Measurements from ENCODE around the gene ENOX2. TPM values are rescaled to one million over a fixed set of nuclear protein-coding genes. Genes with fewer than 3 reads are reported as not detected.
"Not testable (repeated sequence)": the region's sequence is repeated elsewhere in the genome, so short reads cannot be mapped to it uniquely, and the experiment has no call there.

ENOX2 gene
- total RNA-seq, 2 donors from 2014 or later = 7.0 to 13.0 TPM

DNA sequence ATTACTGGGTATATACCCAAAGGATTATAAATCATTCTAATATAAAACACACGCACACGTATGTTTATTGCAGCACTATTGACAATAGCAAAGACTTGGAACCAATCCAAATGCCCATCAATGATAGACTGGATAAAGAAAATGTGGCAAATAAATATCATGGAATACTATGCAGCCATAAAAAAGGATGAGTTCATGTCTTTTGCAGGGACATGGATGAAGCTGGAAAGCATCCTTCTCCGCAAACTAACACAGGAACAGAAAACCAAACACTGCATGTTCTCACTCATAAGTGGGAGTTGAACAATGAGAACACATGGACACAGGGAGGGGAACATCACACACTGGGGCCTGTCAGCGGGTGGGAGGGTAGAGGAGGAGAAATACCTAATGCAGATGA is 83.6 kb downstream of the ENOX2 start:
- not testable (repeated sequence) for H3K4me3 Mint-ChIP-seq; H3K9me3 Mint-ChIP-seq; H3K36me3 Mint-ChIP-seq (ENCODE audit: low read depth); ATAC-seq (replicated peaks); H3K27ac Mint-ChIP-seq; H3K27me3 Mint-ChIP-seq; H3K4me1 Mint-ChIP-seq

DNA sequence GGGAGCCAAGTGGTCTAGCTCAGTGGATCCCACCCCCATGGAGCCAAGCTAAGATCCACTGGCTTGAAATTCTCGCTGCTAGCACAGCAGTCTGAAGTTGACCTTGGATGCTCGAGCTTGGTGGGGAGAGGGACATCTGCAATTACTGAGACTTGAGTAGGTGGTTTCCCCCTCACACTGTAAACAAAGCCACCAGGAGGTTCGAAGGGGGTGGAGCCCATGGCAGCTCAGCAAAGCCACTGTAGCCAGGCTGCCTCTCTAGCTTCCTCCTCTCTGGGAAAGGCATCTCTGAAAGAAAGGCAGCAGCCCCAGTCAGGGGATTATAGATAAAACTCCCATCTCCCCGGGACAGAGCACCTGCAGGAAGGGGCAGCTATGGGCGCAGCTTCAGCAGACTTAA is 89.1 kb downstream of the ENOX2 start:
- H3K36me3 Mint-ChIP-seq (ENCODE audit: low read depth); H3K9me3 Mint-ChIP-seq; ATAC-seq (replicated peaks); H3K4me3 Mint-ChIP-seq; H3K27me3 Mint-ChIP-seq; H3K27ac Mint-ChIP-seq; H3K4me1 Mint-ChIP-seq: not testable (repeated sequence)

- H3K9me3 Mint-ChIP-seq = no peaks in the 10 kb centered on the region
- no peak overlapping the region for H3K27ac Mint-ChIP-seq
- no peaks in the 10 kb centered on the region for H3K27me3 Mint-ChIP-seq
- no peak overlapping the region for H3K4me3 Mint-ChIP-seq
- H3K4me1 Mint-ChIP-seq = no peaks in the 10 kb centered on the region
- H3K36me3 Mint-ChIP-seq (ENCODE audit: low read depth) = peaks cover 7% of the 10 kb centered on the region
- ATAC-seq (replicated peaks) = no peak
Observed at GRCh38 chrX:130810561-130810960, 92.4 kb downstream of the ENOX2 start.

DNA sequence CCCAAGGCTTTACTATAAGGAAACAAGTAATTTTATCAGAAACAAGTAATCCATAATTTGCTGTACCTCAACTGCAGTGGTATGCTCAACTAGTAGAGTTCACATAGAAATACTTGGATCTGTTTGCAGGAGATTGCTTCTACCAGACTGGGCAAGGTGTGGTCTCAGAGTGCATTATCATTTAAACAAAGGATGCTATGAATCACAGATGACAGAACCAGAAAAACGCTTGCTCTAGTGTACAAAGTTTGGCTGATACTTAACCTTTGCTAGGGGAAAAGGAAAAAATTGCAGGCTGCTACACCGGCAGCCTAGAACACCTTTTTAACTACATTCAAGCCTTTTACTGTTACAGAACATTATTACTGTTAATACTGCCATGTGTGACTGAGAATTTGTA is 97.1 kb downstream of the ENOX2 start:
- Mint-ChIP-seq H3K4me3 (no peak overlapping the region), H3K4me1 (no peaks in the 10 kb centered on the region), H3K36me3 (ENCODE audit: low read depth) (no peaks in the 10 kb centered on the region), H3K27me3 (no peaks in the 10 kb centered on the region), H3K9me3 (no peaks in the 10 kb centered on the region), H3K27ac (no peak overlapping the region)
- ATAC-seq (replicated peaks) = no peak

DNA sequence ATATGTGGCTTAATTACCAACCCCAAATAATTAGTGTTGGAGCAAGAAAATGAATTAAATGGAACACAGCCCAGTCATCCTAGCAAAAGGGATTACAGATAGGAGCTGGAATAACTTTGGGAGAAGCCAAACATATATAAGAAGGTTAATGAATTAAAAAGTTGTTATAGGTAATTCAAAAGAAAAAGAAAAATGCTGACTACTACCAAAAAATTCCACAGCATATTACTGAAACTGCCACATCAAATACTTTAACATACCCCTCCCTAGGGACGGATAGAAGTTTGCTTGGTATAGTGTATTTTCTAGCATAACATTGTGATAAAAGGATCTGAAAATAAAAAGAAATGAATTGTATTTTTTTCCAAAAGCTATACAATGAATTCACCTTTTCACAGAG is 99.5 kb downstream of the ENOX2 start:
- Mint-ChIP-seq H3K9me3 (no peaks in the 10 kb centered on the region), H3K27ac (no peak overlapping the region), H3K4me1 (no peaks in the 10 kb centered on the region), H3K27me3 (no peaks in the 10 kb centered on the region), H3K36me3 (ENCODE audit: low read depth) (no peaks in the 10 kb centered on the region), H3K4me3 (no peak overlapping the region)
- no peak for ATAC-seq (replicated peaks)

GRCh38 chrX:130801901-130802300 is 101.1 kb downstream of the ENOX2 start:
- no peak overlapping the region for H3K27ac Mint-ChIP-seq
- H3K4me3 Mint-ChIP-seq = no peak overlapping the region
- no peak for ATAC-seq (replicated peaks)
- no peaks in the 10 kb centered on the region for H3K4me1 Mint-ChIP-seq
- H3K27me3 Mint-ChIP-seq = no peaks in the 10 kb centered on the region
- no peaks in the 10 kb centered on the region for H3K9me3 Mint-ChIP-seq
- no peaks in the 10 kb centered on the region for H3K36me3 Mint-ChIP-seq (ENCODE audit: low read depth)

- no peaks in the 10 kb centered on the region for H3K4me1 Mint-ChIP-seq
- H3K27me3 Mint-ChIP-seq = no peaks in the 10 kb centered on the region
- H3K9me3 Mint-ChIP-seq = no peaks in the 10 kb centered on the region
- H3K27ac Mint-ChIP-seq = no peak overlapping the region
- no peaks in the 10 kb centered on the region for H3K36me3 Mint-ChIP-seq (ENCODE audit: low read depth)
- no peak for ATAC-seq (replicated peaks)
- H3K4me3 Mint-ChIP-seq = no peak overlapping the region
Observed at GRCh38 chrX:130799393-130799792, 103.6 kb downstream of the ENOX2 start.

DNA sequence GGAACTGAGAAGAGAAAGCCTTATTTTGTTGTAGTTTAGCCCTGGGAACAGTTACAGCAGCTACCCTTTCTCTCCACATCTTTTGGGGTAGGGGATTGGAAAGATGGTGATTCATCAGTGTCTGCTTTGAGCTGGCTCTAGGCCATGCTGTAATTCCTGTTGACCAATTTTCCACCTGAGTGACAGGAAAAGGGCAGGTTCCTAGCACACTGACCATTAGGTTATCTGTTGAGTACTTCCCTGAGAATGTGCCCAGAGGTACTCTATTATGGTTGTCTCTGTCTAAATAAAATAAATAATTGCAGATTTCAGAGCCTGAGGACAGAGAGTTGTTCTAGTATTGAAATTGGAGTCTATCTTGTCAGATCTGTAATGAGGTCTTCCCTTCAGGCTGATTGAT is 109.0 kb downstream of the ENOX2 start:
- H3K4me3 Mint-ChIP-seq = no peak overlapping the region
- no peaks in the 10 kb centered on the region for H3K9me3 Mint-ChIP-seq
- no peaks in the 10 kb centered on the region for H3K27me3 Mint-ChIP-seq
- H3K27ac Mint-ChIP-seq = no peak overlapping the region
- H3K4me1 Mint-ChIP-seq = no peaks in the 10 kb centered on the region
- ATAC-seq (replicated peaks) = no peak
- no peaks in the 10 kb centered on the region for H3K36me3 Mint-ChIP-seq (ENCODE audit: low read depth)

GRCh38 chrX:130791870-130792269 is 111.1 kb downstream of the ENOX2 start:
- not testable (repeated sequence) for H3K36me3 Mint-ChIP-seq (ENCODE audit: low read depth); ATAC-seq (replicated peaks); H3K9me3 Mint-ChIP-seq; H3K27ac Mint-ChIP-seq; H3K27me3 Mint-ChIP-seq; H3K4me1 Mint-ChIP-seq; H3K4me3 Mint-ChIP-seq

- H3K27ac Mint-ChIP-seq = no peak overlapping the region
Observed at GRCh38 chrX:130789793-130790192, 113.2 kb downstream of the ENOX2 start.

DNA sequence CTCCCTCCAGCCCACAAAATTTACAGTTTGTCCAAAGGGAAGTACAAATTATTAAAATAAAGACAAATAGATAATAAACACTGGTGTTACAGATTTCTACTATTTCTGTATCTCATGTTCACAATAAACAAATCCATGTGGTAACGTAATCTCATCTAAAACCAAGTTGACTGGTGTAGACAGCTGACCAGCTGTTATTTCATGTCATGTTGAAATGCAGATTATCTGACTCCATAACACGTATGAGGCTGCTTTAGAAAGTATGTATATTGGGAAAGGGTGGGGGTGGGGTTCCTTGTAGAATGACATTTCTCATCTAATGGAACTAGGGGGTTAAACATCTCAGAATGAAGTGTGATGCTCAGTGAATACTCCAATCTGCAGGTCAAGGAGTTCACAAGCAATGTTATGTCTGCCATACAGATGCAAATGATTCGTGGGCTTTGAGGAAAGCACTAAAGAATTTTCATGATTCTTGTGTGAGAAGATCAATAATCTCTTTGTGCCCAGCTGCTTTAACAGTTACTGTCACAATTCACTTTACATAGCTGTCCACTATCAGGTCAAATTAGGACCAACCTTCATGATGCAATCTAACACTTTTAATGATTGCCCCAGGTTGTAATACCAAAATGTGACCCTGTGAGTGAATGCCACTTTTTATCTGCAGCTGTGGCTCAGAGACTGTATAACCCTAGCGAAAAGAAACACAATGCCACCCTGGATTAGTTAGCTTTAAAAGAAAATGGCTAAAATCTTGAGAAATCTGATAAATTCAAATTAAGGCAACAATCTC is 114.0 kb downstream of the ENOX2 start:
- Mint-ChIP-seq H3K9me3 (no peaks in the 10 kb centered on the region), H3K27ac (no peak overlapping the region), H3K4me3 (no peak overlapping the region), H3K4me1 (no peaks in the 10 kb centered on the region), H3K36me3 (ENCODE audit: low read depth) (no peaks in the 10 kb centered on the region), H3K27me3 (no peaks in the 10 kb centered on the region)
- ATAC-seq (replicated peaks) = no peak

More at GRCh38 chrX:130789793-130790192, 113.2 kb downstream of the ENOX2 start:
- no peak overlapping the region for H3K4me3 Mint-ChIP-seq
- H3K4me1 Mint-ChIP-seq = no peaks in the 10 kb centered on the region
- H3K9me3 Mint-ChIP-seq = no peaks in the 10 kb centered on the region
- no peak for ATAC-seq (replicated peaks)
- no peaks in the 10 kb centered on the region for H3K36me3 Mint-ChIP-seq (ENCODE audit: low read depth)
- no peaks in the 10 kb centered on the region for H3K27me3 Mint-ChIP-seq

DNA sequence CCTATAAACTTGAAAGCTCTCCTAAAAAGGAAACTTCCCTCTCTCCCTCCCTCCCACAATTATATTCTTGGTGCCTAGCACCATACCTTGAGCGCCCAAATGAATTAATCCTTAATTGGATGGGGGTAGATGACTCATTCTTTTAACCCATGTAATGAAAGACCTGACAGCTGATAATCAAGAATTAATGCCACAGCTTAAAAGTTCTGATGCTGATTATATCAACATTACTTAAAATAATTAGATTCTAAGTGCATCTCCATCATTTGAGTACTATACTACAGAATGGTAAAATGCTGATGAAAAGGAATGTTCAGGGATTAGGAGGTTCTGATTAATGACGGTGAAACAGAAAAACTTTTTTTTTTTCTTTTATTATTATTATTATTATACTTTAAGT is 117.0 kb downstream of the ENOX2 start:
- Mint-ChIP-seq H3K27me3 (no peaks in the 10 kb centered on the region), H3K36me3 (ENCODE audit: low read depth) (no peaks in the 10 kb centered on the region), H3K9me3 (no peaks in the 10 kb centered on the region), H3K4me3 (no peak overlapping the region), H3K27ac (no peak overlapping the region), H3K4me1 (no peaks in the 10 kb centered on the region)
- no peak for ATAC-seq (replicated peaks)

GRCh38 chrX:130778773-130779172 is 124.2 kb downstream of the ENOX2 start:
- no peaks in the 10 kb centered on the region for H3K9me3 Mint-ChIP-seq
- ATAC-seq (replicated peaks) = no peak
- H3K27ac Mint-ChIP-seq = no peak overlapping the region
- H3K4me3 Mint-ChIP-seq = no peak overlapping the region
- H3K36me3 Mint-ChIP-seq (ENCODE audit: low read depth) = peaks cover 10% of the 10 kb centered on the region
- peaks cover 7% of the 10 kb centered on the region for H3K4me1 Mint-ChIP-seq
- no peaks in the 10 kb centered on the region for H3K27me3 Mint-ChIP-seq

- no peaks in the 10 kb centered on the region for H3K9me3 Mint-ChIP-seq
- no peaks in the 10 kb centered on the region for H3K27me3 Mint-ChIP-seq
- H3K36me3 Mint-ChIP-seq (ENCODE audit: low read depth) = peaks cover 10% of the 10 kb centered on the region
- H3K4me1 Mint-ChIP-seq = peaks cover 7% of the 10 kb centered on the region
- H3K27ac Mint-ChIP-seq = no peak overlapping the region
- ATAC-seq (replicated peaks) = no peak
- no peak overlapping the region for H3K4me3 Mint-ChIP-seq
Observed at GRCh38 chrX:130775849-130776248, 127.2 kb downstream of the ENOX2 start.

DNA sequence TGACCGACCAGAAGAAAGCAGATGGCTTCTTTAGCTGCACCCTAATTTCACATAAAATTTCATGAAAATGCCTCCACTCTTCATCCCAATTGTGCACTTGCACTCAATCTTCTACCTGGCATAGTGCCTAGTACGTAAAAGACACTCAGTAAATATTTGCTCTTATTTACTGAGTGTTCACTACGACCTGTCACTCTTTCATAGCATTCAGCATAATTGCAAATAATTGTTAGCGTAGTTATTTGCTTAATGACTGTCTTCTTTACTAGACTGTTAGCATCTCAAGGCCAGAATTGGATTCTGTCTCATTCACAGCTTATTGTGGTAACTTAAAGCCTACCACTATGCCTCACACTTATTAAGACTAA is 130.2 kb downstream of the ENOX2 start:
- H3K4me1 Mint-ChIP-seq = no peaks in the 10 kb centered on the region
- H3K9me3 Mint-ChIP-seq = no peaks in the 10 kb centered on the region
- no peaks in the 10 kb centered on the region for H3K27me3 Mint-ChIP-seq
- no peak for ATAC-seq (replicated peaks)
- no peaks in the 10 kb centered on the region for H3K36me3 Mint-ChIP-seq (ENCODE audit: low read depth)
- no peak overlapping the region for H3K4me3 Mint-ChIP-seq
- no peak overlapping the region for H3K27ac Mint-ChIP-seq

Data from activated T-helper 17 cell treated with anti-CD3 and anti-CD28 coated beads, Interleukin-2, amount 50 U/mL, for 72 hours (primary cell).